Activated CD4-positive, CD25-positive, alpha-beta regulatory T cell treated with anti-CD3 and anti-CD28 coated beads, Interleukin-2, amount 50 U/mL, for 16 hours (primary cell): ENCODE data around the gene COQ2.
"Not testable (repeated sequence)": the region's sequence is repeated elsewhere in the genome, so short reads cannot be mapped to it uniquely, and the experiment has no call there.

Experiments used
- DNase-seq: peaks from one replicate; pipeline ENCODE4 v3.0.0-alpha.2; 2020; ENCODE audit warnings: low read depth, low spot score

COQ2 gene

DNA sequence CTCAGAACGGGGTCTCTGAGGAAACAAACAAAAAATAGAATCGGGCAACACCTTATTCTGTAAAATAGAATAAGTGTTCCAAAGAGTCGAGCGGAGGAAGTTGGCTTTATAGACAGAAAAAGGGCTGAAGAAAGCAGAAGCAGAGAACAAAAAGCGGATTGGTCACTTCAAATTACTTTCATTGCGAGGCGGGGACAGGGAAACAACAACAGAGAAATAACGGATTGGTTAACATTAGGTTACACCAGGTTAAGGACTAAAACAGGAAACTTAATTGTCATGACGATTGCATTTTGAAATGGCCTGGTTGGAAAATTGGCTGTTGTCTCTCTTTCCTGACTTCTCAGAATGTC is 433 bp upstream of the COQ2 start:
- no peak for DNase-seq

DNA sequence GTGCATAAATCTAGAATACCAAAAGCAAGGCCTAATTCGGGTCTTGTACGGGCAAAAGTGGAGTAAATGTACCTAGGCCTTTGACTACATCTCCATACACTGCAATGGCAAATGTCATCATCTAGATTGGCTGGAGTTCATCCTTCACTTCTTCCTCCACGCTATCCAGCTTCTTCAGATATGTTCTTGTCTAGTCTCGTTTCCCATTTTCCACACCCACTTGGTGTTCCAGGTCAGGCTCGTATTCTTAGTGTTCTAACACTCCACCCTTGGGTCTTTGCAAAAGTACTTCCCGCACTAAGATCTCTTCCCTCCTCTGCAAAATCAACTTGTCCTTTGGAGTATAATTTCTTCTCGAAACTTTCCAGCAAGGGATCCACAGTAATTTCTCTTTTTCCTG is 1.4 kb downstream of the COQ2 start:
- no peak for DNase-seq

DNA sequence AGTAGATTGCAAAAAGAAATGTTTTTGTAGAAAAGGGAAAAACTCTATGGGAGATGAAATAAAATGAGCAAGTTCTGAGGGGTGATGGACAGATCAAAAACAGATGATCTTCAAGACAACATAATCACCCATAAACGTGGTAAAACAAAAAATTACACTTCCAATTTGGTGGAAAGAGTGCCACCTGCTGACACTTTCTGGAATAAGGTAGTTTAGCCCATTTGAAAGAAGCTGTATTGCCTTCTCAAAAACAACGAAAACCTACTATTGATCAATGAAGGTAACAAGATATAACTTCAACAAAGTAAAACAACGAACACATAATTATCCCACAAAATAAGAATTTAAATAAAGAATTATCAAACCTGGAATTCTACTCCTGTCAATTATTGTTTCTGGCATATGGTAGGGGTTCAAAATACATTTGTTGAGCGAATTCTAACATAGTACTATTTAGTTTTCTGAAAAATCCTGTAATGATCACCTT is 2.5 kb downstream of the COQ2 start:
- peak; percentile 49 for DNase-seq

DNA sequence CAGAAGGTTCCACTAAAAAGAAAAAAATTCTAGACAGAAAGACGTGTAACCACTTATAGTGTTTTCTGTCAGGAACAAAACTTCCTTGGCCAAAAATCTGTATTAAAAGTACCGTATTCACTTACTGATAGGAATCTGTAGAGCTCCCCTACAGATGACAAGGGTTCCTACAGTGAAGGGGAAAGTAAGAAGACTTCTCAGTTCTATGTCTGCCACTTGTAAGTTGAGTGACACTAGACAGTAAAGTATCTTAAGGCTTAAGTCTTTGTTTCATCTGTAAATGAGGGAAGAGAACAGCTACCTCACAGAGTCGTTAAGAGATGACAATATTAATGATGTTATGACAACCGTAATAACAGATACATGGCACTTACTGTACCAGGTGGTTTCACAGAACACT is 3.3 kb downstream of the COQ2 start:
- DNase-seq, result no peak

DNA sequence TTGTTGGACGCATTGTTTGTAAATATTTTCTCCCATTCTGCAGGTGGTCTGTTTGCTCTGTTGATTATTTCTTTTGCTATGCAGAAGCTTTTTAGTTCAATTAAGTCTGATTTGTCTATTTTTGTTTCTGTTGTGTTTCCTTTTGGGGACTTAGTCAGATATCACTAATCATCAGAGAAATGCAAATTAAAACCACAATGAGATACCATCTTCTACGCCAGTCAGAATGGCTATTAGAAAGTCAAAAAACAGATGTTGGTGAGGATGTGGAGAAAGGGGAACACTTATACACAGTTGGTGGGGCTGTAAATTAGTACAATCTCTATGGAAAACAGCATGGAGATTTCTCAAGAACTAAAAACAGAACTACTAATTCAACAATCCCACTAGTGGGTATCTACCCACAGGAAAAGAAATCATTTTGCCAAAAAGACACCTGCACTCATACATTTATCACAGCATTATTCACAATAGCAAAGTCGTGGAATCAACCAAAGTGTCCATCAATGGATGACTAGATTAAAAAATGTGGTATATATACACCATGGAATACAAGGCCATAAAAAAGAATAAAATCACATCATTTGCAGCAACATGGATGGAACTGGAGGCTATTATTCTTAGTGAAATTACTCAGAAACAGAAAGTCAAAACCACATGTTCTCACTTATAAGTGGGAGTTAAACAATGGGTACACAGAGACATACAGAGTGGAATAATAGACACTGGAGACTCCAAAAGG is 8.1 kb downstream of the COQ2 start:
- DNase-seq, result no peak

DNA sequence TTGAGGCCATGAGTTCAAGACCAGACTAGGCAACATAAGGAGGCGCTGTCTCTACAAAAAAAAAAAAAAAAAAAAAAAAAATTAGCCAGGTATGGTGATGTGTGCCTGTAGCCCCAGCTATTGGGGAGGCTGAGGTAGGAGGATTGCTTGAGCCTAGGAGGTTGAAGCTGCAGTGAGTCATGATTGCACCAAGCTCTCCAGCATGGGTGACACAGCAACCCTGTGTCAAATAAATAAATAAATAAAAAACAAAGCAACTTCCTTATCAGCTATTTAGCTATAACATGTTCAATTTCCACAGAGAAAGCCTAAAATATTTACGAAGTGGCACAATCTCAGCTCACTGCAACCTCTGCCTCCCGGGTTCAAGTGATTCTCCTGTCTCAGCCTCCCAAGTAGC is 10.7 kb downstream of the COQ2 start:
- DNase-seq, result not testable (repeated sequence)

DNA sequence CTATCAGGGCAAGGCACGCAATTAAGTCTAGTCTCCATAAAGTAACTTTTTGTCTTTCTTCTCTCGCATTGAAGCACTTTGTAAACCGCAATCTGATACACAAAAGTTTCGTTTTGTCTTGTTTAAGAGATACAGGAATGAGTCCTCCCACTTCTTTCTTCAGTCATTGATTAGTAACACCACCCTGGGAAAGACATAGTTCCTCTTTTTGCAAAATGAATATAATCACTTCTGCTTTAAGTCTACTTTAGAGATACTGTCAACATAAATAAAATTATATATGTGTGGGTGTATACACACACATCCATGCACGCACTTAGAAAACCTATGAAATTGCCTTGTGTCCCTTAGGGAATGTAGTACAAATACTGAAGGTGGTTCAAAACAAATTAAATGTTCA is 11.7 kb downstream of the COQ2 start:
- no peak for DNase-seq

DNA sequence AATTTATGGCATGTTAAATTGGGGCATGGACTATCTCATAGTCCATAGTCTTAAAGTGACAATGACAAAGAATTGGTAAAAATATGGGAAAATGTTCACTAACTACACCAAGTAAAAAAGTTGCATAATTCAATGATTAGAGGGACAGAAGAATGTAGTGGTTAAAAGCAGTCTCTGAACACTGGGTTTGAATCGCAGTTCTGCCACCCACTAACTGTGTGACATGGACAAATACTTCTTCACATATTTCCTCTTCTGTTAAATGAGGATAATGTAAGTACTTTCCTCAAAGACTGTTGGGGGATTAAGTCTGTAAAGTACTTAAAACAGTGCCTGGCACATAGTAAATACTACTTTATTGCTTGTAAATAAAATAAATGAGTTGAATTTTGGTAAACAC is 15.3 kb downstream of the COQ2 start:
- no peak for DNase-seq

DNA sequence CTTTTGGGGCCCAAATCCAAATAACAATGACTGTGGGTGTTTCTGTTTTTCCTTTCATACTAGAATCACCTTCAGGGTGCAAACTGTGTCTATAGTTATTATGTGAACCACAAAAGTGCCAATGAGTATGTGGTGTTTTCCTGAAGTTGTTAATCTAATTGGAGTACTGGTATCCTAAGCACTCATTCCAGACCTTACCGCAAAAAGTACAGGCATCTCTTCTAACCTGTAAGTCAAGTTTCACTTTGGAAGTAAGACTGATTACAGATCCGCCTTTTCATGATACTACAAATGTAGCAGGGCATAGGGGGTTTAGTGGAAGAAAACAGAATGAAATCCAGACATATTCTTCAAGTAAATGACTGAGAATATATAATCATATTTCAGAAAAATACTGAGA is 16.1 kb downstream of the COQ2 start:
- DNase-seq, result no peak

DNA sequence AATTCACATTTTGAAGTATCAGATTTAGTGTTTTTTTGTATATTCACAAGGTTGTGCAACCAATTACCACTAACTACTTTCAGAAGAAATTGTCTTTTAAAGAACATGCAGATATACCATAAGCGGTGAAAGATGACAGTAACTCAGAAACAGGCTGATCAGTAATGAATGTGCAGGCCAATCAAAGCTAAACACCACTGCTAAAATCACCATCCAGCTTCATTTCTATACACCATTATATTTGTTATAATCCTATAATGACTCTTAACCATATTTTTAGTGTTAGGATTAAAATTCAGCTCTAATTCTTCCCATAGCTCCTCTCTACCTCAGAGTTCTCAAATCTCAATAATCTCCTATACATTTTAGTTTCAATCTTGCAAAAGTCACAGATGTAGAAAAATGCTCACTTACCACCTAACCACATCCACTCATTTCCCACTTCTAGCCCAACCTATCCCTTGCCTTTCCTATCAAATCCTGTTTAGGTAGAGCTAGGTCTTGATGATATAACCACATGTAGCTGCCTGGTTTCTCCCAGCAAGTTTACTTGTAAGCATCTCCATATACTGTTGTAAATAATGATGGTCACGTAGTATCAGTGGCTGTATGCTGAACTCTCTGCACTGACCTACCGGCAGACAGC is 16.6 kb downstream of the COQ2 start:
- no peak for DNase-seq

DNA sequence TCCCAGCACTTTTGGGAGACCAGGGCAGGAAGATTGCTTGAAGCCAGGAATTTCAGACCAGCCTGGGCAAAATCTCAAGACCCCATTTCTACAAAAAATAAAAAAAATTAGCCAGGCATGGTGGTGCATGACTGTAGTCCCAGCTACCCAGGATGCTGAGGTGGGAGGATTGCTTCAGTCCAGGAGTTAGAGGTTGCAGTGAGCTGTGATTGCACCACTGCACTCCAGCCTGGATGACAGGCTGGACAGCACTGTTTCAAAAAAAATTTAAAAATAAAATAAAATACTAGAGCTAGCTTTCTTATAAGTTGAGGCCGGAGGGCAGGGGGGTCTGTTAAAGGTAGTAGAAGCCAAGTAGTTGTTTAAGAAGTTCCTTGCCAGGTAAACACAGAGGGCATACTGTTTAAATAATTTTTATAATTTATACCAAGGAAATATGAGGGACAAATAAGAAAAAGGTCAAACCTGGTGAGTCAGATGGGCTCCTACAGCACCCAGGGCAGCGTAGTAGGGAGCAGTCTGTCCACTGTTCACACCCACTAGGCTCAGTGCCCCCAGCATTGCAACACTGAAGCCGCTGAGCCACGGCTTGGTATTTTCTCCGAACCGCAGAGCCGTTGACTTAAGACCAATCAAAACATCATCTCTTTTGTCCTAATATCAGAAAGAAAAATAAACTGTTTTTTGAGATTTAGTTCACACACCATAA is 17.3 kb downstream of the COQ2 start:
- no peak for DNase-seq

DNA sequence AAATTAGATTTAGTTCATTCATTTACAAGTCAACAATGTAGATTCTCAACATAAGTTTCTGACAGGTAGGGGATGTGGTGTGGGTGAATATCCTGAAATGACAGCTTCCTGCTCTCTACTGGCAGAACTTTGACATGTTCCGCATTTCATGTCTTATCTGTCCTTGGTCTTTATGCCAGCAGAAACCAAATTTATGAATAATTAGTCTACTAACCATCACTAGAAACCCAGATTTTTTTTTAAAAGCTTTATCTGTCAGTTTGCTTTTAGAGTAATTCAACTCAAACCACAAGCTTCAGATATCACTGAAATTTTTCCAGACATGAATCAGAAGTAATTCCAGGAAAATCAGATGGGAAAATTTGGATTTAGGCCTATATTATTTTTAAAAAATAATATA is 17.9 kb downstream of the COQ2 start:
- no peak for DNase-seq

DNA sequence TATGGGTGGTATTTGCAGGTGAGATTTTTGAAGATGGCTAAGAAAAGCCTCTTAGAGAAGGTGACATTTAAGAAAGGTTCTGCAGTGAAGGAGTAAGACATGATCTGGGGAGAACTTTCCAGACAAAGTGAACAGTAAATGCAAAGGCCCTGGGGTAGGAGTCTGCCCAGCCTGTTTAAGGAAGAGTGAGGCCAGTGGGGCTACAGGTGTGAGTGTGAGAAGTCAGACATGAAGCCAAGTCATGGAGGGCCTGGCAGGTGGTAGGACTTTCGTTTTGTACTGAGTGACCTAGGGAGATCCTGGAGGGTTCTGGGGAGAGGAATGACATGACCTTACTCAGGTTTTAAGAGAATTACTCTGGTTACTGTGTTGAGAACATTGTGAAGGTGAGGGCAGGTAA is 21.5 kb downstream of the COQ2 start:
- DNase-seq, result no peak

DNA sequence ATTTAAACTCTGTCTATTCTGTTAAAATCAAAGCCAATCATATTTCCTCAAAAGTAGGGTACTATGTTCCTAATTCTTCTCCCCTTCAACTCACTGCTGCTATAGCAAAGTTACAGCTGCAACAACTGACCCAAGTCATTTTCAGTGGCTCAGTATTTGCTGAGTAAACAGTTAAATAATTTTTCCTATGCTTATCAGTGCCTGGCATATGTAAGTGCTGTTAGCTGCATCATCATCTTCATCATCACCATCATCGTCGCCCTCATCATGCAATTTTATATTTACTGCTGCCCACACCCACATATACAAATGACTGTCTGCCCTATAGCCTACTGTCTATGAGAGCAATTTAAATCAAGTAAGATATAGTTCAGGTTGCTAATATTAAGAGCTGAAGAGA is 21.9 kb downstream of the COQ2 start:
- DNase-seq, result no peak

DNA sequence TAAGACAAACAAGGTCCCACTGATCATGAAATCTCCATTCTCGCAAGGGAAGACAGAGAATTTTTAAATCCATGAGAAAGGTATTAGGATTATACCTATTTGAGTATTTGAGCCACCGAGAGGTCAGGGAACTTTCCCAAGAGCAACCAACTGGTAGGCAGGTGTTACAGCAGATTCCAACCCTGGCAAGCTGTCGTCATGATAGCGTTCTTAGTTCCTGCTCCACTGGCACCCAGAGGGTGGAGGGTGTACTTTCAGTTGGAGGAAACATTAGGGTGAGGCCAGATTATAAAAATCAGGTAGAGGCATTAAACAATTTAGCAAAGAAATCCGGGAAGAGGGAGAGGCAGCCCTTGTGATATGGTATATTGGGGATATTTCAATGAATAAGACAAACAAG is 23.3 kb downstream of the COQ2 start:
- no peak for DNase-seq

DNA sequence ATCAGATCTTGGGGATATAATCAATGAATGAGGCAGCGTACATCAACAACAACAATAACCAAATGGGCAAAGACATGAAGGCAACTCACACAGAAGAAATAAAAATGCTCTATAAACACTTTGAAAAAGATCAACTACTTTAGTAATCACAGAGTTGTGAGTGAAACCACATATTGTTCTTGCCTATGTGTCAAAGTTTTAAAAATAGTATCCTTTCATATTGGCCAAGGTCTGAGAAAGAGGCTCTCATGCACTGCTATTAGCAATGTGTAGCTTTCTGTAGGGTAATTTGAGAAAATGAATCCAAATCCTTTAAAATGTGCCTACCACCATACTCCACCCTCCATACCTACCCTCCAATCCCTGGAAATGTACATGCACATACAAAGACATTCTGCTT is 25.0 kb downstream of the COQ2 start:
- no peak for DNase-seq

DNA sequence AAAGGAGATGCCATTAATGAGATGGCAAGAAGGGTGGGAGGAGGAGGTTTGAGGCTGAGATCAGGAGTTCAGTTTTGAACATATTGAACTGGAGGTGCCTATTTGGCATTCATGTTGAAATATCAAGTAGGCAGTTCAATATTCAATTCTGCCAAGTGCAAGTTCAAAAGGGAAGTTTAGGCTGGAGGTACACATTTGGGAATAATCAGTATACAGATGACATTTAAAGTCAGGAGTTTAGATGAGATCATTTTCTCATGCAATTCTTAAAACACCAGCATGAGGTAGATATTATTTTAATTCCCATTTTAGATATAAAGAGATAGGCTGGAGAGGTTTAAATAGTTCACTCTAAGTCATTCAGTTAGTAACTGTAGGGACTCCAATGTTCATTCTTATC is 26.1 kb downstream of the COQ2 start:
- DNase-seq, result no peak

DNA sequence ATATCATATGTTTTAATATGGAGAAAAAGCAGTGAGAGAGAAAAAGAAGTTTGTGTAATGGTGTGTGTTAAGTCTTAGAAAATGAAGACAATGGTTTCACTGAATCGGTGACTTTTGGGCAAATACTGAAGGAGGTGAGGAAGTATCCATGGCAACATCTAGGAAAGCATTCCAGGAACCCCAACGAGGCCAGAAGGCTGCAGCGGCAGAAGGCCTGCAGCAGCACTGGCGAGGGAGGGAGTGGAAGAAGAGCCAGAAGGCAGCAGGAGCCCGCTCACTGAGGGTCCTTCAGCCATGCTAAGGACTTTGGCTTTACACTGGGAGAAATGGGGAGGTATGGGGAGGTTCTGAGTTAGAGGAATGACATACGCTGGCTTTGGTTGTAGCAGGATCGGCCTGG is 26.8 kb downstream of the COQ2 start:
- no peak for DNase-seq

DNA sequence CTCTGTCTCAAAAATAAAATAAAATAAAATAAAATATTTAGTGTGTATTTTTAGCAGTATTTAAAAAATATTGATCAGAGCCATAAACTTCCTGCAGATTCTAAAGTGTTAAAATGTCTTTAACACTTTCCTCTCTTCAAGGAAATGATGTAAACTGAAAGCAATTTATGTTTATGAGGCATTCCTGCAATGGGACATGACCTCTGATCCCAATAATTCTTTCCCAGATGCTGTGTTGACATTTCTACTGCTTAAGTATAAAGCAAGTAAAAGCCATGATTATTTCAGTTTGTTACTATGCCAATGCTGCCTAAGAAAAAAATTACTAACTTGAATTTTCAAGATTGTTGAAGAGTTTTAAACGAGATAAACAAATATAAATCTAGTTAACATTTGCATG is 29.0 kb downstream of the COQ2 start:
- no peak for DNase-seq

DNA sequence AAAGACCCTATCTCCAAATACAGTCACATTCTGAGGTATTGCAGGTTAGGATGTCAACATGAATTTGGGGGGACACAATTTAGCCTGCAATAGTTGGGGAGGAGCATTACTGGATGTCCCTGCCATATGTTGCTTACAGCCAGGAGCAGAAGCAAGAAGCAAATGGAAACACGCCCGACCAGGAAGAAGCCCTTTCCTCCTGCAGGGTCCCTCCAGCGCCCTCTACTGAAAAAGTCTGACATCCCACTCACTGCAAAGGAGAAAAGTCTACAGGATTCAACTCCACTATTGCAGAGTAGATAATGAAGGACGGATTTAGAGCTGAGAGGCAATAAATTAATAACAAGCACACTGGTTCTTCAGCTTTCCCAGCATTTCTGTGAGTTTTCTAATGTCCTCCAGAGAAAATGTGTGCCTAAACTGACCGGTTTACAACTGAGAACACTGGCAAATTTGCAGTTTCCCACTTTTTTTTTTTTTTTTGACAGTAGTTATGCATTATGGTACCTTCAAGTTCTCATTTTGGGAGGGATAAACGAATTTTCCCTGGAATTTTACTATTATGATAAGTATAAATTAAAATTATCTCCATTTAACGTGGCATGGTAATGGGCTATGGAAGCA is 31.7 kb downstream of the COQ2 start:
- DNase-seq, result peak; percentile 17

DNA sequence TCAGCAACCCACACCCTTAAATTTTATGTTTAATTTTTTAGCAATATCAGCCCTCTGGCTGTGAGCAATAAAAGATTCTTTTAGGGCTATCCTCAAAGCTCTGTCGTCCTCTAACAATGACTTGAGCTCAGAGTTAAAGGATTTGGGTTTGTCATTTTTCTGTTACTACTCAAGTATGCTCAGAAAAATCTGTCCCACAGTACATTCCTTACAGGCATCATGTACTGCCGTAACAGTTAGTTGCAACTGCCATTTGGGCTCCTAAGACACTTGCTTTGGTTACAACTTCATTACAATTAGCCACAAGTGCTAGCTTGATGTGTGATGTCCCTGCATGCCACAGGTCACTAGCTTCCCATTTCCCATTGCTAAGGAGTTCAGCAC is 33.2 kb downstream of the COQ2 start:
- DNase-seq, result no peak

DNA sequence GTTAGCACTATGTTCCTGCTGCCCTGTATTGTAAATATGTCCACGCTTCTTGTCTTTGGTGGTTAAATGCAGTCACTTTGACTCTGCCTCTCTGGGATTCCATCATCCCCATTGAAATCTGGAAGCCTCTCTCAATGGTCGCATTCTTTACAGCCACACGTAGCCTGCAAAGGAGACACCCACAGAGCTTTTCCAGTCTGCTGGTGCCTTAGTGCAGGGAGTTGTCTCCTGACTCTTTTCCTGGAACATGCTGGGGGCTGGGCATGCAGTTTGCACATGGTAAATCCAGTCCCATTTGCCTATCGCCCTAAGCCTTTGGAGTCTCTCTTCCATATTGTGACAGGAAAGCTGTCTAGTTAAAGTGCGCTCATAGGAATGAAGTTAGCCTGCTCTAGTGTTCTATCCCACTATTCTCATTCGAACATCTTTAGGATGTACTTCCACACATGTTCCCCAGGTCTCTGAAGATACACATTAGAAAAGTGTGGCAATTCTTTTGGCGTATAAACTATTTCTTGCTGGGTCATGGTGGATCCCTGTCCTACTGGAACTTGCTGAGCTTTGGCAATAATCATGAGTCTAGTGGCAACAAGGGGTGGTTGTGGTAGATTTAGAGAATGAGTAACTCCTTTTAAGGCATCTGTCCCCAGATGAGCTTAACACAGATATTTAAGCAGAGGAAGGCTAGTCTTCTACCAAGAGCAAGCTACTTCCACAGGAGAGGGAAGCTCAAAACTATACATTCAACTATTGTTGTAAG is 33.7 kb downstream of the COQ2 start:
- DNase-seq, result no peak
